ENCODE results near the gene AMACR.
"Not testable (repeated sequence)": the region's sequence is repeated elsewhere in the genome, so short reads cannot be mapped to it uniquely, and the experiment has no call there.

The AMACR gene

DNA sequence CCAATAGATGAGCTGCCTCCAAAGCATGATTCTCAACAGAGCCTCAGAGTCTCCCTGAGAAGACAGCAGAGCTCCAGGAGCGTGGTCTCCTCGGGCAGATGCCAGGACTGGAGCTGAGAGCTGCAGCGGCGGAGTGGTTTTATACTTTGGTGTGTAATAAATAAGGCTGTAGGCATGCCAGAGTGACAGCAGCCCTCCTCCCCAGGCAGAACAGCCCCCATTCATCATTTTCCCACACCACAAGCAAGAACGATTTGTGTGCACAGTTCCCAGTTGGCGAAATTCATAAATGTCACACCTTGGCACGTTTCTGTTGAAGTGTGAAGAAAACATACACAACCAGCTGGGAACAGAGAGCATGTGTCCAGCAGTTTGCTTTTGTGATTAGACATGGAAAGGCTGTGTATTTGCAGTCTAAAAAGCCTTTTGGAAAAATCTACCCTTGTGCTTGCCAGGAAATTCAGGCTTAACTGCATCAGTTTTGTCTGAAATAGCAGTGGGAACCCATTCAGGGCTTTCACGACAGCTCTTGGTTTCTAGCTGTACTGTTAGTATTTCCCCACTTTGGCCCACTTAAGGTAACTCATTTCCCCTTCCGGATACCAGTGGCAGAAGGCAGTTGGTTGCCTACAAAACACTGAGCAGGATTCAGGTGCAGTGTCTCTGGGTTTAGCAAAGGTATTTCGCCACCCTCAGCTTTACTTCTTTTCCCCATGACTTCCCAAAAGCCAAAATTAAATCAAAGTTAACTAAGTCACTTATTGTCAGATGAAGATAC, 35.4 kb upstream of the AMACR start, which contains the start of gene C1QTNF3:
C1QTNF3 (minus strand) TSS at position 115 of the 778 bp plus-strand sequence; CDS start at position 27, 88 bp downstream.
- no peaks in the 10 kb centered on the region for H3K36me3 ChIP-seq (replicated peaks)

DNA sequence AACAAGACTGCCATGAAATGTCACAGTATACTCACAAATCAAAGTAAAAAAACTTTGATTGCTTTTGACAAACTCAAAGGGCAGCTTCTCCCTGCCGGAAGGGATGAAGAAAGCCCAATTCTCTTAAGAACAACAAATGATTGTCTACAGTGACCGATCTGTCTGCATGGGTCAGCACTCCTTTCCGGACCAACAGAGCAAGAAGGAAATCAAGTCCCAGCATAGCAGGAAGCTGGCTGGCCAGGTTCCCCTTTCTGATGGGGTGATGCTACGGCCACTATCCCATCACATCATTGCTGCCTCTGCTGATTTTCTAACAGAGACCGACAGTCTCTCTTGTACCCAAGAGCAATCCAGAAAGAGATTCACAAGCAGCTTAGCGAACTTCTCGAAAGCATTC, 34.5 kb upstream of the AMACR start:
- H3K4me1 ChIP-seq = peaks cover 8% of the 10 kb centered on the region
- H3K4me3 ChIP-seq = no peak overlapping the region
- H3K9me3 ChIP-seq = no peaks in the 10 kb centered on the region
- H3K27me3 ChIP-seq (ENCODE audit: low read depth) = no peaks in the 10 kb centered on the region
- in situ Hi-C loops (cut with MboI; ENCODE audit: low sequenced_read_pairs) = no loop called here
- DNase-seq (ENCODE audit: low spot score in 2 of 2) = no peak
- no peaks in the 10 kb centered on the region for H3K36me3 ChIP-seq (replicated peaks)

More for the DNA sequence above, 35.4 kb upstream of the AMACR start, which contains the start of gene C1QTNF3:
- Histone ChIP-seq H3K27me3 (ENCODE audit: low read depth) (no peaks in the 10 kb centered on the region), H3K4me1 (peaks cover 2% of the 10 kb centered on the region; the same call in 1 of the 2 replicates), H3K9me3 (no peaks in the 10 kb centered on the region), H3K4me3 (no peak within 1 kb of the TSS)
- DNase-seq (ENCODE audit: low spot score in 2 of 2) = no peak
- in situ Hi-C loops (cut with MboI; ENCODE audit: low sequenced_read_pairs) = no loop called here

DNA sequence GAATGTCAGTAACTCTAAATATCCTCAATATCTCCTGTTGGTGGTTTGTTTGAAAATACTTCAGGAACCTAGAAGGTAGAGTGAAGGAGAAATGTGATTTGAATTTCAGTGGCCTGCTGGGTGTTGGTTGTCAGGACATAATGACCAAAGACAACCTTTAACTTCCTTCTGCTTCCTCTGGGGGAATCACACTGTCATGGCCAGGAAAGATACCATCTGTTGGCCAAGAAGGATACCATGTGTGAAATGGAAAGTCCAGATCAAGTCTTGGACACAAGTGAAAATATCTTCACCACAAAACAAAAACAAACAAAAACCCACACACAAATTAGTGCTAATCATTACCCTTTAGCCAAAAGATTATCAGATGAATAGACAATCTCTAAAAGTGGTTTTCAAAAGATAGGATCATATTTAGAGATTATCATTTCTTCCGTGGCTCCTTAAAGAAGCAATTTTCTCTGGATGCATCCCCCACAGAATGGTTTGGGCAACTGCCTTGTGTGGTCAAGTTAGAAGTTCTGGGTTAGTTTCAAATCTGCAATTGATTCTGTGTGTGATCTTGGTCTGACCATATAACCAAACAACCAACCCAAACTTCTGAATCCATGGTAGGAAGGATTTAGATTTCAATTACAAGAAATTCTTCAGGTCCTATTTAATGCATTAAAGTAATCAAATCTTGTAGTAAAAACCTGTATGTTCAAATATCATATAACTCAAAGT, 33.6 kb upstream of the AMACR start:
- Histone ChIP-seq H3K9me3 (no peaks in the 10 kb centered on the region), H3K4me3 (no peak overlapping the region), H3K36me3 (replicated peaks) (no peaks in the 10 kb centered on the region), H3K27me3 (ENCODE audit: low read depth) (no peaks in the 10 kb centered on the region), H3K4me1 (peaks cover 8% of the 10 kb centered on the region)
- DNase-seq (ENCODE audit: low spot score in 2 of 2) = no peak
- in situ Hi-C loops (cut with MboI; ENCODE audit: low sequenced_read_pairs) = no loop called here

GRCh38 chr5:34040472-34040871, 32.6 kb upstream of the AMACR start:
- Histone ChIP-seq H3K27me3 (ENCODE audit: low read depth) (no peaks in the 10 kb centered on the region), H3K9me3 (no peaks in the 10 kb centered on the region), H3K4me1 (peaks cover 8% of the 10 kb centered on the region), H3K36me3 (replicated peaks) (no peaks in the 10 kb centered on the region), H3K4me3 (no peak overlapping the region)
- in situ Hi-C loops (cut with MboI; ENCODE audit: low sequenced_read_pairs) = no loop called here
- DNase-seq (ENCODE audit: low spot score in 2 of 2) = no peak

DNA sequence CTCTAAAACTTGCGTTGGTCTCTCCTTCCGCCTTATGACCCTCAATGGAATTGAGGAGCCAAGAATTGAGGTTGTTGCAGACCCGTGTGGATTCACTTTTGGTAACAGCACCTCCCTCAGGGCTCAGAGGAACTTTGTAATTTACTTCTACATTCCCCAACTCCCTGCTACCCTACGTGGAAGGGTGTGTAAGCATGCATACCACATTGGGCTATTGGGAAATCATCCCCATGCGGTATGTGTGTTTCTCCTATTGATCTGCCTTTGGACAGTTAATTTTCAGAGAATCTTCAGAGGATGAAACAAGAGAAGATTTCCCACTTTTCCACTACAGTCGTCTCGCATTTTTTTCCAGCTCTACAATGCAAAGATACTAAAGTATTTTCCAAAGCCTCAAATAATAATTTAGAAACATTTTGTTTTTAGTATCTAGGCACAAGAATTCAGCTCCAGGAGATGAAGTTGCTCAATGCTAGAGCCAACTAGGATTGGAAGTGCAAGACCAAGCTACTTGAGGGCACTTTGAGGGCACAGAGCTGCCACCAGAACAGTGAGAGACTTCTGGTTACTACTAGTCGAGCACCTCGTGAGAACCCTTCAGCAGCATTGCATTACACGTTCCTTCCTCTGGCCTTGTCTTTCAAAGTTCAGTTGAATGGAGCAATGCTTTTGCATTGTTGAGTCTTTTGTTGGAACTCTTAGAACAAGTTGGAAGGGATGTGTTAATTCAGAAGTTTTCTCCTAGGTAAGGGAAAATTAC, 31.7 kb upstream of the AMACR start:
- DNase-seq (ENCODE audit: low spot score in 2 of 2) = no peak
- Histone ChIP-seq H3K4me3 (no peak overlapping the region), H3K36me3 (replicated peaks) (no peaks in the 10 kb centered on the region), H3K4me1 (peaks cover 8% of the 10 kb centered on the region), H3K9me3 (no peaks in the 10 kb centered on the region), H3K27me3 (ENCODE audit: low read depth) (no peaks in the 10 kb centered on the region)
- in situ Hi-C loops (cut with MboI; ENCODE audit: low sequenced_read_pairs) = no loop called here

- Histone ChIP-seq H3K4me3 (no peak overlapping the region), H3K4me1 (peaks cover 8% of the 10 kb centered on the region)
- in situ Hi-C loops (cut with MboI; ENCODE audit: low sequenced_read_pairs) = no loop called here
Measured at GRCh38 chr5:34038838-34039237, 31.0 kb upstream of the AMACR start.

GRCh38 chr5:34038390-34038789, 30.5 kb upstream of the AMACR start:
- no peaks in the 10 kb centered on the region for H3K9me3 ChIP-seq
- H3K27me3 ChIP-seq (ENCODE audit: low read depth) = no peaks in the 10 kb centered on the region
- no peaks in the 10 kb centered on the region for H3K36me3 ChIP-seq (replicated peaks)
- DNase-seq (ENCODE audit: low spot score in 2 of 2) = peak; percentile 14 to 52
- no peak overlapping the region for H3K4me3 ChIP-seq
- in situ Hi-C loops (cut with MboI; ENCODE audit: low sequenced_read_pairs) = no loop called here
- H3K4me1 ChIP-seq = peaks cover 8% of the 10 kb centered on the region

More at GRCh38 chr5:34038838-34039237, 31.0 kb upstream of the AMACR start:
- no peak for DNase-seq (ENCODE audit: low spot score in 2 of 2)
- Histone ChIP-seq H3K9me3 (no peaks in the 10 kb centered on the region), H3K27me3 (ENCODE audit: low read depth) (no peaks in the 10 kb centered on the region), H3K36me3 (replicated peaks) (no peaks in the 10 kb centered on the region)

DNA sequence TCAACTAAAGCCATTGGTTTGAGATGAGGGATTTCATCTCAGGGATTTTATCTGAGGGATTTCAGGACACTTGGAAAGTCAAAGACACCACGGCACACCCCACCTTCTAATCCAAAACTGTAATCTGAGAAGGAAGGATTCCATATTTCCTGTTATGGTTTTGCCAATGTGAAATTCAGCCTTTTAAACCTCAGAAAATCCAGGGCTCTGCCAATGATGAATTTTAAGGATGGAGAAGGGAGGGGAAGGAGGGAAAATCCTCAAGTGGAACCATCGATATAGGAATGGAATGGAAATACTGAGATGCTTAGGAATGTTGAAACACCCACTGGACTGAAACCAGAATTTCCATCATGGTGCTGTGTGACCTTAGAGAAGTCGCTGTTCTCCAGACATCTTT, 29.9 kb upstream of the AMACR start:
- no peaks in the 10 kb centered on the region for H3K9me3 ChIP-seq
- no peaks in the 10 kb centered on the region for H3K27me3 ChIP-seq (ENCODE audit: low read depth)
- no peak overlapping the region for H3K4me3 ChIP-seq
- peaks cover 8% of the 10 kb centered on the region for H3K4me1 ChIP-seq
- in situ Hi-C loops (cut with MboI; ENCODE audit: low sequenced_read_pairs) = no loop called here
- no peaks in the 10 kb centered on the region for H3K36me3 ChIP-seq (replicated peaks)
- no peak for DNase-seq (ENCODE audit: low spot score in 2 of 2)

GRCh38 chr5:34035756-34036155, 27.9 kb upstream of the AMACR start:
- H3K9me3 ChIP-seq = no peaks in the 10 kb centered on the region
- peaks cover 8% of the 10 kb centered on the region for H3K4me1 ChIP-seq
- H3K27me3 ChIP-seq (ENCODE audit: low read depth) = no peaks in the 10 kb centered on the region
- DNase-seq (ENCODE audit: low spot score in 2 of 2) = no peak
- no peak overlapping the region for H3K4me3 ChIP-seq
- in situ Hi-C loops (cut with MboI; ENCODE audit: low sequenced_read_pairs) = no loop called here
- no peaks in the 10 kb centered on the region for H3K36me3 ChIP-seq (replicated peaks)

DNA sequence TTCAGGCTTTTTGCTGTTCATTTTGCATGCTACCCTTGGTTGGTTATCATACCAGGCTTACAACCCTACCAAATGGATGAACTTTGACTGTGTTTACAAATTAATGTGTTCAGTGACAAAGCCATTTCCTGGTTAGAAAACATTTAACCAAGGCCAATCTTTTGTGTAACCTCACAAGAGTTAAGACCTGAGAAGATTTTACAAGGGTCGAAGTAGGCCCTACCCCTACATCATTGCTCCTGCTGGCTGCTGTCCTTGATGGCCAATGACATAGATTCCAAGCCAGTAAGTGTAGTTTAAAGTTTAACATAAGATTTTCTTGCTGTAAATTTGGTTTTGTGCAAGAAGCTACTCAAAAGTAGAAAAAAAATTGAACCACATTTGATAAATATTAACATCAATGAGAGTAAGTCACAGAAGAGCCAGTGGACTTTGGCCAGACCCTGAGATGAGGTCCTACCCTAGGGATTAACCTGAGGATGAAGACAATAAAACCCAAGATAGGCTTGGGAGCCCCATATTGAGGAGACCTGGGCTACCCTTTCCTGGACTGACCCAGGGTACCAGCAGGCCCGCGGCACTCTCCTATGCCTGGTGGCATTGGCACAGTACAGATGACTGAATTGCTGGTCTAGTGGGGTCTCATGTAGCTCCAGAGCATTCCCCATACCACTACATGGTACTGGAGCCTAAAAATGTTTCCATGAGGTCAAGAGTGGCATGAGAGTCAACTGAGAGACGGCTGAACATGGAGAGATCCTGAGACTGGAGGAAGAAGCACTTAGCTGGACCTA, 26.9 kb upstream of the AMACR start:
- no peaks in the 10 kb centered on the region for H3K9me3 ChIP-seq
- H3K36me3 ChIP-seq (replicated peaks) = no peaks in the 10 kb centered on the region
- peaks cover 8% of the 10 kb centered on the region for H3K4me1 ChIP-seq
- no peak overlapping the region for H3K4me3 ChIP-seq
- DNase-seq (ENCODE audit: low spot score in 2 of 2) = no peak
- in situ Hi-C loops (cut with MboI; ENCODE audit: low sequenced_read_pairs) = no loop called here
- H3K27me3 ChIP-seq (ENCODE audit: low read depth) = no peaks in the 10 kb centered on the region

GRCh38 chr5:34031966-34032365, 24.1 kb upstream of the AMACR start:
- DNase-seq (ENCODE audit: low spot score in 2 of 2) = no peak
- Histone ChIP-seq H3K36me3 (replicated peaks) (no peaks in the 10 kb centered on the region), H3K4me3 (no peak overlapping the region), H3K27me3 (ENCODE audit: low read depth) (no peaks in the 10 kb centered on the region), H3K4me1 (no peaks in the 10 kb centered on the region), H3K9me3 (no peaks in the 10 kb centered on the region)
- in situ Hi-C loops (cut with MboI; ENCODE audit: low sequenced_read_pairs) = no loop called here

- DNase-seq (ENCODE audit: low spot score in 2 of 2) = no peak
- Histone ChIP-seq H3K9me3 (no peaks in the 10 kb centered on the region), H3K4me3 (no peak overlapping the region), H3K27me3 (ENCODE audit: low read depth) (no peaks in the 10 kb centered on the region), H3K4me1 (no peaks in the 10 kb centered on the region), H3K36me3 (replicated peaks) (no peaks in the 10 kb centered on the region)
- in situ Hi-C loops (cut with MboI; ENCODE audit: low sequenced_read_pairs) = no loop called here
Measured at GRCh38 chr5:34031117-34031516, 23.3 kb upstream of the AMACR start.

DNA sequence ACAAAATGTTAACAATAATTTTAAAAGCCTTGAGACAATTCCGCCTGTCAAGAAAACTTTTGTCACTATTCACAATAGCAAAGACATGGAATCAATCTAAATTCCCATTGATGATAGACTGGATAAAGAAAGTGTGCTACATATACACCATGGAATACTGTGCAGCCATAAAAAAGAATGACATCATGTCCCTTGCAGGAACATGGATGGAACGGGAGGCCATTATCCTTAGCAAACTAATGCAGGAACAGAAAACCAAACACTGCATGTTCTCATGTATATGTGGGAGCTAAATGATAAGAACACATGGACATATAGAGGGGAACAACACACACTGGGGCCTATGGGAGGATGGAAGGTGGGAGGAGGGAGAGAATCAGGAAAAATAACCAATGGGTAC, 22.7 kb upstream of the AMACR start:
- in situ Hi-C loops (cut with MboI; ENCODE audit: low sequenced_read_pairs); H3K4me3 ChIP-seq; DNase-seq (ENCODE audit: low spot score in 2 of 2); H3K4me1 ChIP-seq; H3K9me3 ChIP-seq; H3K27me3 ChIP-seq (ENCODE audit: low read depth); H3K36me3 ChIP-seq (replicated peaks): not testable (repeated sequence)

All from HAP-1 (cell line).